Activated naive CD8-positive, alpha-beta T cell treated with anti-CD3 and anti-CD28 coated beads, Interleukin-2, amount 50 U/mL, for 24 hours (primary cell): Measurements from ENCODE around the gene EHD4.
A peak's percentile ranks its signal among the peaks of the same experiment; 100 is the strongest.

Experiments
- ATAC-seq: fragments of 150-1000 bp; cut with Tn5 transposase; one replicate; pipeline ENCODE4 v1.10.0; 2021
- DNase-seq: peaks from one replicate; pipeline ENCODE4 v3.0.0; 2021
- H3K27ac Mint-ChIP-seq: one replicate; pipeline ENCODE4 v1.8.0; 2021; ENCODE audit warnings: mild to moderate bottlenecking, mixed read lengths
- H3K27me3 Mint-ChIP-seq: one replicate; pipeline ENCODE4 v1.8.0; 2021; ENCODE audit warnings: mixed read lengths
- H3K36me3 Mint-ChIP-seq: one replicate; pipeline ENCODE4 v1.8.0; 2021; ENCODE audit warnings: low read depth, mixed read lengths
- H3K4me1 Mint-ChIP-seq: one replicate; pipeline ENCODE4 v1.8.0; 2021; ENCODE audit warnings: mixed read lengths
- H3K4me3 Mint-ChIP-seq: one replicate; pipeline ENCODE4 v1.8.0; 2021; ENCODE audit warnings: mild to moderate bottlenecking, moderate library complexity, mixed read lengths
- H3K9me3 Mint-ChIP-seq: one replicate; pipeline ENCODE4 v1.8.0; 2021; ENCODE audit warnings: mixed read lengths

EHD4 gene

GRCh38 chr15:41948490-41948889 lies 23.9 kb downstream of the EHD4 start:
- DNase-seq: no peak
- H3K27ac Mint-ChIP-seq: no peak overlapping the region
- H3K36me3 Mint-ChIP-seq: peaks cover 5% of the 10 kb centered on the region

DNA sequence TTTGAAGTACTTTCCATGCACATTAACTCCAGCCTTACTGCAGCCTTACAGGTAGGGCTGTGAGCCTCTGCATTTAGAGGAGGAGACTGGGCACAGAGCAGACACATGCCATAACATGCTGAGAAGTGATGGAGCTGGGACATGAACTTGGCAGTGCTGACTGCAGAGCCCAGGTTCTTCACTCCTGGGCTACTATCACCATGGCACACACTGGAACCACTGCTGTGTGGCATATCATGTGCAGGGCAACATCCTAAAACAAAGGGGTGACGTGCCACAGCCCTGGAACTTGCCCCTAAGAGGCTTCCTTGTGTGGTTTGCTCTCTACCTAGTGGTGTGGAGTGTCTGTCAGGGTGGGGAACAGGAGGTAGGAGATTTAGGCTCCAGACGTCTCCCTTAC lies 25.4 kb downstream of the EHD4 start:
- no peaks in the 10 kb centered on the region for H3K27me3 Mint-ChIP-seq
- no peak for DNase-seq
- H3K36me3 Mint-ChIP-seq: peaks cover 10% of the 10 kb centered on the region
- ATAC-seq: no peak
- H3K4me1 Mint-ChIP-seq: peaks cover 6% of the 10 kb centered on the region
- H3K4me3 Mint-ChIP-seq: no peak overlapping the region
- H3K9me3 Mint-ChIP-seq: no peaks in the 10 kb centered on the region
- no peak overlapping the region for H3K27ac Mint-ChIP-seq

More at GRCh38 chr15:41948490-41948889, 23.9 kb downstream of the EHD4 start:
- Mint-ChIP-seq H3K9me3 (no peaks in the 10 kb centered on the region), H3K4me3 (no peak overlapping the region), H3K27me3 (no peaks in the 10 kb centered on the region), H3K4me1 (peaks cover 6% of the 10 kb centered on the region)
- no peak for ATAC-seq

GRCh38 chr15:41945731-41946130 lies 26.6 kb downstream of the EHD4 start:
- Mint-ChIP-seq H3K27me3 (no peaks in the 10 kb centered on the region), H3K27ac (no peak overlapping the region), H3K36me3 (peaks cover 12% of the 10 kb centered on the region), H3K4me3 (no peak overlapping the region), H3K4me1 (peaks cover 12% of the 10 kb centered on the region), H3K9me3 (no peaks in the 10 kb centered on the region)
- no peak for ATAC-seq
- DNase-seq: no peak

- no peak for DNase-seq
- Mint-ChIP-seq H3K36me3 (peaks cover 17% of the 10 kb centered on the region), H3K9me3 (no peaks in the 10 kb centered on the region), H3K4me3 (no peak overlapping the region), H3K27ac (no peak overlapping the region), H3K4me1 (peaks cover 17% of the 10 kb centered on the region), H3K27me3 (no peaks in the 10 kb centered on the region)
- ATAC-seq: no peak
These were observed 27.1 kb downstream of the EHD4 start for GRCh38 chr15:41945221-41945620.

DNA sequence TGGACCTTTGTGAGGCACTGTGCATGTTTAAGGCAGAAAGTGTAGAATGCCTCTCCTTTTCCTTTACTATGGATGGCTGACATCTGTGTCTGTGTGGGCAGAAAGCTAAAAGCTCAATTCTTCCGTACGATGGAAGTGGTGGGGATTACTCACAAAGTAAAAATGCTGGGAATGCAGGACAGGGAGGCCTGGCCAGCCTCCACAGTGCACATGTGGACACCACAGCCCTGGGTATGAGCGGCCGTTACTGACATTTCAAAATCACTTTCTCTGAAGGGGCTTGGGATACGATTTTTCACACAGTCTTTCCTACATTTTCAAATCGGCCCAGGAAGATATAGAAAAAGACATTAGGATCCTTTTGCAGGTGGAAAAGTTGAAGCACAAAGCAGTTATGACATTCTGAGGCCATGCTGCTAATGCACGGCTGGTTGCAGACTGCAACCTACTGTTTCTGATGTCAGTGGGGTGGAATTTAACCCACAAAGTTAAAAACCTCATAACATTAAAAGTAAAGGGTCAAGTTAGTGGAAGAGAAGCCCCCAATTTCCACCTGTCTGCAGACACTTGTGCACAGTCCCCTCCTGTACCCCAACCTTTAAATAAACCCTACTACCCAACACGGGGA lies 27.9 kb downstream of the EHD4 start:
- Mint-ChIP-seq H3K36me3 (peaks cover 18% of the 10 kb centered on the region), H3K27me3 (no peaks in the 10 kb centered on the region), H3K27ac (no peak overlapping the region), H3K4me1 (peaks cover 20% of the 10 kb centered on the region), H3K9me3 (no peaks in the 10 kb centered on the region), H3K4me3 (no peak overlapping the region)
- ATAC-seq (no peak), DNase-seq (no peak)

DNA sequence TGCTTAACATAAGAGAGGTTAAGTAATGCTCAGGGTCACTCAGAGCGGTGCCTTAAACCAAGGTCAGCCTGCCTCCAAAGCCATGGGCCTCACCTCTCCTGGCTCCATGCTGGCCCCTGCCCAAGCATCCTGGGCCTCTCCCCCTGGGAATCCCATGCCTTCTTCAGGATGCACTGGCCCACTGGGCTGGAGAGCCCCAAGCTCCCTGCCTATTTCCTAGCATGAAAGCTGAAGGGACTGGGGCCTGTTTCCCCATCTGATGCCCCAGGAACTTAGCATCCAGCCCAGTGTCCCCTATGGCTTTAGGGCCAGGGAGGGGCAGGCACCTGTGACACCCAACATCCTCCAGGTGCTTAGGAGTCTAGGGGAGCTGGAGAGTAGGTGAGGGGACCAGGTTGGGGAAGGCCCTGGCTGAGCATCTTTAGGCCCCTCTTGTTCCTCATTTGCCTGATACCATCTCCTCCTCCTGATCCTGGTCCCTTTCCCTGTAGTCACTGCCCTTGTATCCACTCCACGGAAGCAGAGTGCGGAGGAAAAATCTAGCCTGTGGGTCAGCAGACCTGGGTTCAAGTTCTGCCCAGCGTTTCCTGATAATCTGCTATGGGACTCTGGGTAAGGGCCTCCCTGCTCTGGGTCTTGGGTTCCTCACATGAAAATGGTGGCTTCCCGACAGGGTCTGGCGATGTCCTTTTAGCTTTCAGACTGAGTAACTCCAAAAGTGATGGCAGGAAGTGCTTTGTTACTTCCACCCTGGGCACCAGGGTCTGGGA lies 28.6 kb downstream of the EHD4 start:
- no peaks in the 10 kb centered on the region for H3K27me3 Mint-ChIP-seq
- no peak for ATAC-seq
- no peak overlapping the region for H3K27ac Mint-ChIP-seq
- no peaks in the 10 kb centered on the region for H3K9me3 Mint-ChIP-seq
- peaks cover 18% of the 10 kb centered on the region for H3K36me3 Mint-ChIP-seq
- no peak for DNase-seq
- H3K4me3 Mint-ChIP-seq: no peak overlapping the region
- peaks cover 22% of the 10 kb centered on the region for H3K4me1 Mint-ChIP-seq

DNA sequence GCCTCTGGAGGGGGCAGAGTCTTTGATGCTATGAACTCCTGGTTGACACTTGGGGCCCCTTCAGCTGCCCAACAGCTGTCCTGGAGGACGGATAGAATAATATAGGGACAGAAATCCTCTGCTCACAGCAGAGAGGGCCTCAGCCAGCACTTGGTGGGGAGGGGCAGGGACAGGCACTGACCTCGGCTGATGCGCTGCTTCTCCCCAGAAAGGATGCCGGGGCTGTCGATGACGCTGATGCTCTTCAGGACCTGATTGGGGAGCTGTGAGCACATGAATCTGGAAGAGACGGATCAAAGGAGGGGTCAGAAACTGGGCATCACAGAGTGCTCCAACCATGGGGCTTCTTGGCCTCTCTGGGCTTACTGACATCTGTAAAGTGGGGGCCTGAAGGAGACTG lies 29.5 kb downstream of the EHD4 start:
- Mint-ChIP-seq H3K27me3 (no peaks in the 10 kb centered on the region), H3K9me3 (no peaks in the 10 kb centered on the region), H3K4me3 (no peak overlapping the region), H3K36me3 (peaks cover 18% of the 10 kb centered on the region), H3K4me1 (peaks cover 30% of the 10 kb centered on the region), H3K27ac (no peak overlapping the region)
- no peak for DNase-seq
- no peak for ATAC-seq

- H3K4me1 Mint-ChIP-seq: peaks cover 41% of the 10 kb centered on the region
- H3K36me3 Mint-ChIP-seq: peaks cover 18% of the 10 kb centered on the region
- no peak overlapping the region for H3K4me3 Mint-ChIP-seq
- DNase-seq (no peak), ATAC-seq (no peak)
- no peaks in the 10 kb centered on the region for H3K27me3 Mint-ChIP-seq
- H3K27ac Mint-ChIP-seq: no peak overlapping the region
- no peaks in the 10 kb centered on the region for H3K9me3 Mint-ChIP-seq
These were observed 30.5 kb downstream of the EHD4 start for GRCh38 chr15:41941644-41942415.

DNA sequence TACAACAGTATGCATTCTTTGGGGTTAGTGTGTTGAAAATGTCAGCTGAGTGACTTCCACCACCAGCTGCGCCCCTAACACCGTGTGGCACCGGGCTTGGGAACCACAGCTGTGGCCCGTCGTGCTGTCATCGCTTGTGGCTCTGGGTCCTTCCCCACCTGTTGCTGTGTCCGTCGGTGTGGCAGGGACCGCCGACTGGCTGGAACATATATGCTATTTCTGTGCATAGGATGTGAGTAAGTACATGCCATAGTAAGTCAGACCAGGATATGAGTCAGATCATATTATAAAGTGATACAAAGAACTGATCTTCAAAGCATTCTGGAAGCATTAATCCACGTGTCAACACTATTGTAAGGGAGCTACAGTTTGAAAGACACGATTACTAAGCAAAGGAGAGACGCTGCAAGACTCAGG lies 31.9 kb downstream of the EHD4 start:
- Mint-ChIP-seq H3K36me3 (peaks cover 24% of the 10 kb centered on the region), H3K9me3 (no peaks in the 10 kb centered on the region), H3K27ac (peak overlapping the region; percentile 83), H3K4me1 (peaks cover 55% of the 10 kb centered on the region), H3K4me3 (no peak overlapping the region), H3K27me3 (no peaks in the 10 kb centered on the region)
- ATAC-seq: peak; percentile 88
- peak; percentile 58 for DNase-seq

DNA sequence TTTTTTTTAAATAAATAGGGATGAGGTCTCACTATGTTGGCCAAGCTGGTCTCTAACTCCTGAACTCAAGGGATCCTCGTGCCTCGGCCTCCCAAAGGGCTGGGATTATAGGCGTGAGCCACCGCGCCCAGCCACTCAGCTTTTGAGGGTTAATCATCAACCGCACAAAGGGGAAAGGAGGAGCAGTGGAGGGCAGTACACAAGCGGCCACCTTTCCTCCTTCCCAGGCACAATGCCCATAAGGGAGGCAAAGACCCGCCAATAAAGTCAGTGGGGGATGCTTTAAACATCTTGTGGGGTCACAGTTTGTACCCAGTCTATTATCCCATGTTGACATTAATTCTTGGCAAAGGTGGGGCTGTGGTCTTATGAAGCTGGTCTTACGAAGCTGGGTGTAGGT lies 32.4 kb downstream of the EHD4 start:
- peak overlapping the region; percentile 83 for H3K27ac Mint-ChIP-seq
- no peaks in the 10 kb centered on the region for H3K27me3 Mint-ChIP-seq
- H3K36me3 Mint-ChIP-seq: peaks cover 24% of the 10 kb centered on the region
- no peaks in the 10 kb centered on the region for H3K9me3 Mint-ChIP-seq
- DNase-seq (no peak), ATAC-seq (no peak)
- H3K4me1 Mint-ChIP-seq: peaks cover 56% of the 10 kb centered on the region
- no peak overlapping the region for H3K4me3 Mint-ChIP-seq

DNA sequence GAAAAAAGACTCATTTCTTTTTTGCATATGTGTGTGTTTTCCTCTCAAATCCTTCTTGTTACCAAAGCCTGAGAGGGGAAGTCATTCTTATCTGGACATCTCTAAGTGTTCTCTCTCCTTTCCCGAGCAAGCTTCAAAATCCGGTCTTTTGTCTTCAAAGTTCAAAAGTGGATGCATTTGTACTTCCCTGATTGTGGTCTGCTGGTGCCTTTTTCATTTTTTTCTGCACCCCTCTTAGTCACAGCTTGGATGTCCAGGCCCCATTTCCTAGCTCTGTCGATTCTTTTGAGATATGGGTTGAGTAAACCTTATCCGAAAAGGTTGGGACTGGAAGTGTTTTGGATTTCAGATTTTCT lies 34.8 kb downstream of the EHD4 start:
- H3K36me3 Mint-ChIP-seq: peaks cover 20% of the 10 kb centered on the region
- ATAC-seq: no peak
- H3K4me3 Mint-ChIP-seq: peak overlapping the region; percentile 33
- H3K9me3 Mint-ChIP-seq: no peaks in the 10 kb centered on the region
- H3K27me3 Mint-ChIP-seq: no peaks in the 10 kb centered on the region
- H3K27ac Mint-ChIP-seq: peak overlapping the region; percentile 93
- peaks cover 72% of the 10 kb centered on the region for H3K4me1 Mint-ChIP-seq
- no peak for DNase-seq

GRCh38 chr15:41936649-41937567 lies 35.4 kb downstream of the EHD4 start:
- Mint-ChIP-seq H3K4me1 (peaks cover 73% of the 10 kb centered on the region), H3K27ac (peak overlapping the region; percentile 93), H3K4me3 (peak overlapping the region; percentile 50), H3K9me3 (no peaks in the 10 kb centered on the region), H3K36me3 (peaks cover 16% of the 10 kb centered on the region), H3K27me3 (no peaks in the 10 kb centered on the region)
- ATAC-seq: peak; percentile 53
- DNase-seq: peak; percentile 68

DNA sequence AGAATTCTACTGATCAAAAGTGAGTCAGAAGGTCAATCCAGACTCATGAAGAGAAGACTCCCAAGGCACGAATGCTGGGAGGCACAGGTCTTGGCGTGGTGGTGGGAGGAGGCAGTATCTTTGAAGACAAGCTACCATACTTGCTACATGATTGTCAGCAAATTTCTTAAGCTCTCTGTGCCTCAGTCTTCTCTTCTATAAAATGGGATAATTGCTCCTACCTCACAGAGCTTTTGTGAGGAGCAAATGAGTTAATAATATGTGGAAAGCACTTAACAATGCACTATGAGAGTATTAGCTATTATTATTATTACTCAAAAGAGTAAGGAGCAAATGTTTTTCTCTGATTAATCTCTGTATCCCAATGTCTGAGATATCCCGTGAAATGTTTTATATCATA lies 36.2 kb downstream of the EHD4 start:
- peak overlapping the region; percentile 50 for H3K4me3 Mint-ChIP-seq
- ATAC-seq: no peak
- H3K27me3 Mint-ChIP-seq: no peaks in the 10 kb centered on the region
- peak overlapping the region; percentile 93 for H3K27ac Mint-ChIP-seq
- DNase-seq: no peak
- peaks cover 15% of the 10 kb centered on the region for H3K36me3 Mint-ChIP-seq
- H3K4me1 Mint-ChIP-seq: peaks cover 74% of the 10 kb centered on the region
- H3K9me3 Mint-ChIP-seq: no peaks in the 10 kb centered on the region

DNA sequence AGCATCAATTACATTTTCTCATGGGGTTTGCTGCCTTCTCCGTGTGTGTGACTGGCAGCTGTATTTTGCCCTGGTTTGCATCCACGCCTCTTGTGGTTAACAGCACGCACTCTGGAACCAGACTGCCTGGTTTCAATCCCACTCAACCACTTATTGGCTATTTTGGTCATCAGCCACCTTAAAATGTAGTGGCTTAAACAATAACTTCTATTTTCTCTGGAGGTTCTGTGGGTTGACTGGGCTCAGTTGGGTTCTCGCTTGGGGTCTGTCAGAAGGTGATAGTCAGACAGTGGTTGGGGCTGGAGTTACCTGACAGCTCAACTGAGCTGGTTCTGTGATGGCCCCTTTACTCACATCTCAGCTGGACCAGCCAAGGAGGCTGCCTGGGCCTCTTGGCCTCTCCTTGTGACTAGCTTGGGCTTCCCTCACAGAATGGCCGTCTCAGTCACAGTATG lies 36.8 kb downstream of the EHD4 start:
- Mint-ChIP-seq H3K4me1 (peaks cover 73% of the 10 kb centered on the region), H3K4me3 (peak overlapping the region; percentile 50), H3K36me3 (peaks cover 11% of the 10 kb centered on the region), H3K27me3 (no peaks in the 10 kb centered on the region), H3K9me3 (no peaks in the 10 kb centered on the region), H3K27ac (peak overlapping the region; percentile 93)
- DNase-seq (peak; percentile 22), ATAC-seq (peak; percentile 9)
